Osteocyte (in vitro differentiated cells): ENCODE measurements around the gene ARMC5. TPM values are rescaled to one million over a fixed set of nuclear protein-coding genes. Genes with fewer than 3 reads are reported as not detected.

Source experiments
- DNase-seq: peaks from one replicate; pipeline ENCODE4 v3.0.0; 2021; ENCODE audit warnings: mixed read lengths; ENCODE audit not compliant: unreplicated experiment; ENCODE audit errors: extremely low spot score
- H3K27ac Mint-ChIP-seq: one replicate; pipeline ENCODE4 v1.8.0; 2021; ENCODE audit warnings: mild to moderate bottlenecking, mixed read lengths; ENCODE audit not compliant: unreplicated experiment
- H3K27me3 Mint-ChIP-seq: one replicate; pipeline ENCODE4 v1.8.0; 2021; ENCODE audit warnings: mixed read lengths; ENCODE audit not compliant: unreplicated experiment
- H3K36me3 Mint-ChIP-seq: one replicate; pipeline ENCODE4 v1.8.0; 2021; ENCODE audit warnings: mixed read lengths; ENCODE audit not compliant: unreplicated experiment
- H3K4me1 Mint-ChIP-seq: one replicate; pipeline ENCODE4 v1.8.0; 2021; ENCODE audit warnings: mixed read lengths; ENCODE audit not compliant: unreplicated experiment
- H3K4me3 Mint-ChIP-seq: one replicate; pipeline ENCODE4 v1.8.0; 2021; ENCODE audit warnings: mild to moderate bottlenecking, moderate library complexity, mixed read lengths; ENCODE audit not compliant: unreplicated experiment
- H3K9me3 Mint-ChIP-seq: one replicate; pipeline ENCODE4 v1.8.0; 2021; ENCODE audit warnings: mixed read lengths; ENCODE audit not compliant: unreplicated experiment
- CTCF ChIP-seq: fragments of 200-600 bp; sonication (generic); IDR thresholded peaks from 2 replicates; pipeline ENCODE4 v1.5.0; 2021; ENCODE audit warnings: antibody characterized with exemption, mild to moderate bottlenecking, moderate library complexity
- total RNA-seq: library from RNA; stranded (reverse); gene quantifications from 2 replicates; pipeline ENCODE4 v1.2.1, GENCODE V29; 2021

ARMC5 gene
- total RNA-seq, 1 donor from 2014 or later = 12.8 TPM

- no peak for TF ChIP-seq CTCF
- Mint-ChIP-seq H3K27ac (no peak within 1 kb of the TSS), H3K9me3 (no peaks in the 10 kb centered on the region)
Measured at GRCh38 chr16:31428279-31428597, 31.1 kb upstream of the ARMC5 start, which contains the start of gene COX6A2. Gene COX6A2 (minus strand): TSS chr16:31428360. CDS start chr16:31428325, 35 bp downstream.

DNA sequence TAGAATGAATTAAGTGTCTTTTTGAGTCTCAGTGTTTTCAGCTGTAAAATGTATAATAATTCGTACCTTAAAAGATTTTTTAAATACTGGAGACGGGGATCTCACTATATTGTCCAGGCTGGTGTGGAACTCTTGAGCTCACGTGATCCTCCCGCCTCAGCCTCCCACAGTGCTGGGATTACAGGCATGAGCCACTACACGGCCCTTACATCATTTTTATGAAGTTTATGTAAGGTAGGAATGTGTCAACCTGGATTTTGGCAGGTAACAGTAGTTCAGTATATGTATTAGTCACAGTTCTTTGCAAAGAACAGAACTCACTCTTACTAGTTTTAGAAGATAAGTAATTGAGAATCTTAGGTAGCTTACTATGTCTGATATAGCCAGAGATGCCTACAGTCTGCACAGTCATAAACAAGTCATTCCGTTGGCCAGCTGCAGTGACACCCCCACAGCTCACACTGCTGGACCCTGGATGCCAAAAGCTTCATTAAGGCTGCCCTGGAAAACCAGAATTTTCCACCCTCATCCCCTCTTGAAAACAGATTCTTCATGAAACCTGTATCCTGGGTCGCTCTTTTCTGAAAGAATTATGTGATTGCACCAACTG lies 30.6 kb upstream of the ARMC5 start:
- Mint-ChIP-seq H3K27me3 (peaks cover 8% of the 10 kb centered on the region), H3K9me3 (no peaks in the 10 kb centered on the region)

More at GRCh38 chr16:31428279-31428597, 31.1 kb upstream of the ARMC5 start, which contains the start of gene COX6A2:
- Mint-ChIP-seq H3K27me3 (peaks cover 10% of the 10 kb centered on the region), H3K36me3 (no peaks in the 10 kb centered on the region), H3K4me3 (no peak within 1 kb of the TSS), H3K4me1 (no peaks in the 10 kb centered on the region)
- no peak for DNase-seq

GRCh38 chr16:31429314-31429713 lies 30.0 kb upstream of the ARMC5 start:
- Mint-ChIP-seq H3K4me1 (no peaks in the 10 kb centered on the region), H3K27me3 (peaks cover 8% of the 10 kb centered on the region), H3K36me3 (no peaks in the 10 kb centered on the region), H3K9me3 (no peaks in the 10 kb centered on the region), H3K27ac (no peak overlapping the region), H3K4me3 (no peak overlapping the region)
- no peak for TF ChIP-seq CTCF
- DNase-seq = no peak

More for the DNA sequence above, 30.6 kb upstream of the ARMC5 start:
- H3K4me1 Mint-ChIP-seq = no peaks in the 10 kb centered on the region
- no peak for DNase-seq
- no peak overlapping the region for H3K4me3 Mint-ChIP-seq
- no peaks in the 10 kb centered on the region for H3K36me3 Mint-ChIP-seq
- no peak overlapping the region for H3K27ac Mint-ChIP-seq
- TF ChIP-seq CTCF = no peak

GRCh38 chr16:31429796-31430195 lies 29.5 kb upstream of the ARMC5 start:
- Mint-ChIP-seq H3K27me3 (peaks cover 8% of the 10 kb centered on the region), H3K4me3 (no peak overlapping the region), H3K27ac (no peak overlapping the region), H3K36me3 (no peaks in the 10 kb centered on the region), H3K9me3 (no peaks in the 10 kb centered on the region), H3K4me1 (no peaks in the 10 kb centered on the region)
- no peak for DNase-seq
- TF ChIP-seq CTCF = no peak

DNA sequence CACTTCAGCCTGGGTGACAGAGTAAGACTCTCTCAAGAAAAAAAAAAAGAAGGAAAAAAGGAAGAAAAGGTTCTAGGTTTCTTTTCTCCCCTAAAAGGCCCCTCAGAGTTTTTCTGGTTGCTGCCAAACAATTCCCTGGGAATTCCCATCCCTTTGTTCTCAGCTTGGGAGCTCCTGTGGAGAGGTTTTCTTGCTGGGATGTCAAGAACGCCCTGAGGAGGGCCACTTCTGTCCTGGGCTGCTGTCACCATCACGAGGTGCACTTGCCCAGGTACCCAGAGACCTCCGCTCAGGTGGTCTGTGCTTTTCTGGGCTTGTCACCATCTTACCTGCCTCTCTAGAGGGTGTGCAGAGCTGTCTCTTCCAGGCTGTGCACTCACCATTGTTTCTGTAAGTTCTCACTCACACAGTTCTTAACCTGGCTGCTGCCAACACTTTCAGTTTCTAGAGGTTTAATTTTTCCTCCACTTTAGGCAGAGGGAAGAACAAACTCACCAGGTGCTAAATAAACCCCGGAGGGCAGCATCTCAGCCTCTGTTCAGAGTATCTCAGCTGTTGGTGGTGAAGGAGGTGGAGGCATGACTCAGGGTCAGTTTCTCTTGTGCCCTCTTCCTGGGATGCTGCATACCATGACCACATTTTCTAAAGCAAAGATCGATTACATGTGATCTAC lies 28.8 kb upstream of the ARMC5 start:
- Mint-ChIP-seq H3K27ac (no peak overlapping the region), H3K4me3 (no peak overlapping the region), H3K4me1 (no peaks in the 10 kb centered on the region), H3K9me3 (no peaks in the 10 kb centered on the region), H3K36me3 (no peaks in the 10 kb centered on the region), H3K27me3 (peaks cover 8% of the 10 kb centered on the region)
- no peak for TF ChIP-seq CTCF
- no peak for DNase-seq
